ENCODE data around the gene AFAP1. TPM values are rescaled to one million over a fixed set of nuclear protein-coding genes. Genes with fewer than 3 reads are reported as not detected.

AFAP1 gene
- total RNA-seq, 1 donor from 2014 or later = 29.5 TPM

- DNase-seq (ENCODE audit: low spot score) = no peak
These were observed 223.5 kb downstream of the AFAP1 start for GRCh38 chr4:7716010-7716721.

DNA sequence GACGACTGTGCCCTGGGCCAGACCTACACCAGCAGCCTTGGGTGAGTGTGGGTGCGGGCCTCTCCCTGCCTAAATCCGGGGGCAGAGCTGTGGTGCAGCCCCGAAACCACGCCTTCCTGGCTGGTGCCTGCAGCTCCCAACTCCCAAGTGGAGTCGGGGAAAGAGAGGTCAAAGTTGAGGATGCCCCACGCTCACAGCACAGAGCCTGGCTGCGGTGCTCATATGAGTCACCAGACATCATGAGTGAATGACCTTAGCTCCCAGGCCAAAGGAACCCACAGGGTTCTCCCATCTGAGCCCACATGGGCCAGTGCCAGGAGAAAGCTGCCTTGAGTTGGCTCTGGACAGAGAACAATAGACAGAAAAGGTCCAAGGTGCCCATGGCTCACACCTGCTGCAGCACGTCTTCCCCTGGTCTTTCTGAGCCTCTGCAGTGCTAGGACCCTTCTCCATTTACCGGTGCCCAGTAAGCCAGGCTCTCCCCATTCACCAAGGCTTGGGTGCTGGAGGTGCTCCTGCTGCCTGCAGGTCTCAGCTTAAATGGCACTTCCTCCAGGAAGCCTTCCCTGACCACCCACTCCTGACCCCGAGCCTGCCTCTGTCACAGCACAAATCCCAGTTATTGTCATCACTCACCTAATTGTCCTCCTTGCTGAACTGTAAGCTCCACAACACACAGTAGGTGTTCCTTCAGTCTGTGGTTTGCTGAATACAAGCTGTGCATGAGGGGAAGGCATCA lies 224.2 kb downstream of the AFAP1 start:
- no peak for DNase-seq (ENCODE audit: low spot score)

- no peak for DNase-seq (ENCODE audit: low spot score)
These were observed 224.9 kb downstream of the AFAP1 start for GRCh38 chr4:7714738-7715137.

GRCh38 chr4:7714176-7714575 lies 225.5 kb downstream of the AFAP1 start:
- DNase-seq (ENCODE audit: low spot score) = no peak

DNA sequence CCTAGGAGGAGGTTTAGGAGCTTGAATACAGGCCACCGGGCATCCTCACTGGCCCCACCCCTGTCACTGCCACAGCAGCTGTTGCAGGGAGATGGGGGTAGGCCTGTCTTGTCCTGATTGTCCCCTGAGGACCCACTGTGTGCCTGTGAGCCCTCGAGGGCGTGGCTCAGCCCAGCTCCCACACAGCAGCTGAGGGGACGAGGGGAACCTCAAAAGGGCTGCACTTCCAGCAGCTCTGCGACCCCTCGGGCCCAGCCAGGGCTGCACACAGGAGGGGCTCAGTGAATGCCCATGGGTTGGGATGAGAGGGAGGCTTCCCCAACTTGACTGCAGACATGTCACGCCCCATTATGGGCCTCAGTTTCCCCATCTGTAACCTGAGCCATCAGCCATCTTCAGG lies 225.9 kb downstream of the AFAP1 start:
- DNase-seq (ENCODE audit: low spot score) = no peak

GRCh38 chr4:7712021-7712671 lies 227.5 kb downstream of the AFAP1 start:
- DNase-seq (ENCODE audit: low spot score) = no peak

GRCh38 chr4:7711307-7711963 lies 228.2 kb downstream of the AFAP1 start:
- no peak for DNase-seq (ENCODE audit: low spot score)

GRCh38 chr4:7710576-7711306 lies 228.9 kb downstream of the AFAP1 start:
- DNase-seq (ENCODE audit: low spot score) = no peak

GRCh38 chr4:7710126-7710525 lies 229.5 kb downstream of the AFAP1 start:
- no peak for DNase-seq (ENCODE audit: low spot score)

GRCh38 chr4:7709431-7709830 lies 230.2 kb downstream of the AFAP1 start:
- DNase-seq (ENCODE audit: low spot score) = no peak

DNA sequence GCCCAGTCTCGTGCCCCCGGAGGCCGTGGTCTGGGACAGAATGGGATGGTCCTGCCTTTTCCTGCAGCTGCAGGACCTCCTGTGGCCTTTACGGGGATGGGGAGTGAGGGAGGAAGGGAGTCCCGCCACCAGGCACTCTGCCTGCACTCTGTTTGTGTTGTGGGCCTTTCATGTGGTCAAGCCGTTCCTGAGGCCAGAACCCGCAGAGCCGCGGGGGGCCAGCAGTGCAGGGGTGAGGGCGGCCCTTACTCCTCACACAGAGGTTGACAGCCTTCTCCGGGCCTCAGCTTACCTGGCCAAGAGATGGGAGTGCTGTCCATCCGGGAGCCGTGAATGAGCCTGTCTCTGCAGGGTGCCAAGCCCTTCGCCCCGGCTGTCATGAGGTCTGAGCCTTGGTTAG lies 230.7 kb downstream of the AFAP1 start:
- no peak for DNase-seq (ENCODE audit: low spot score)

Other genes starting within 250 kb of the AFAP1 start
- gene ABLIM2, start 219.0 kb upstream of the AFAP1 start, total RNA-seq = 8.5 TPM